Tibial artery (tissue), 4 donors: ENCODE results near the gene RALB.

Experiments used
- DNase-seq, 2 donors: peaks; one replicate each; pipeline ENCODE4 v3.0.0-alpha.2; 2019
- H3K27ac ChIP-seq, 2 donors: fragments of 200-600 bp; sonication (generic) in 1 of 2; 1 replicate in 1 of 2; 2 replicates in 1 of 2; pipeline ENCODE4 v1.5.1; 2018 to 2019; ENCODE audit warnings: mild to moderate bottlenecking in 1 of 2
- H3K27me3 ChIP-seq, 2 donors: fragments of 200-600 bp; sonication (generic) in 1 of 2; one replicate each; pipeline versions ENCODE4 v1.5.1 to v1.6.0; 2016 to 2019
- H3K36me3 ChIP-seq, 3 donors: fragments of 200-600 bp; sonication (generic) in 2 of 3; one replicate each; pipeline ENCODE4 v1.5.1; 2016 to 2019; ENCODE audit warnings: mild to moderate bottlenecking in 2 of 3
- H3K4me1 ChIP-seq, 4 donors: fragments of 200-600 bp; sonication (generic) in 2 of 4; 1 replicate in 3 of 4; 2 replicates in 1 of 4; pipeline ENCODE4 v1.5.1; 2016 to 2019
- H3K4me3 ChIP-seq, 2 donors: fragments of 200-600 bp; sonication (generic) in 1 of 2; 1 replicate in 1 of 2; 2 replicates in 1 of 2; pipeline ENCODE4 v1.5.1; 2018 to 2019; ENCODE audit warnings: mild to moderate bottlenecking in 2 of 2
- H3K9me3 ChIP-seq, 3 donors: fragments of 200-600 bp; sonication (generic) in 1 of 3; one replicate each; pipeline ENCODE4 v1.5.1; 2016 to 2019
- intact Hi-C: fragments of 100-400 bp; cut with DNase I; formaldehyde crosslinking; loops from one replicate; pipeline ENCODE4 v1.15.0; 2023; ENCODE audit warnings: low total_unique reads
- TF ChIP-seq, protein P1 (sequence below), 2 experiments: fragments of 200-600 bp in 1 of 2; fragments of 450-650 bp in 1 of 2; IDR thresholded peaks; one replicate each; pipeline ENCODE4 v1.5.1; 2017 to 2019; ENCODE audit warnings: antibody characterized with exemption in 2 of 2, mild to moderate bottlenecking in 1 of 2, moderate library complexity in 1 of 2

Gene RALB

DNA sequence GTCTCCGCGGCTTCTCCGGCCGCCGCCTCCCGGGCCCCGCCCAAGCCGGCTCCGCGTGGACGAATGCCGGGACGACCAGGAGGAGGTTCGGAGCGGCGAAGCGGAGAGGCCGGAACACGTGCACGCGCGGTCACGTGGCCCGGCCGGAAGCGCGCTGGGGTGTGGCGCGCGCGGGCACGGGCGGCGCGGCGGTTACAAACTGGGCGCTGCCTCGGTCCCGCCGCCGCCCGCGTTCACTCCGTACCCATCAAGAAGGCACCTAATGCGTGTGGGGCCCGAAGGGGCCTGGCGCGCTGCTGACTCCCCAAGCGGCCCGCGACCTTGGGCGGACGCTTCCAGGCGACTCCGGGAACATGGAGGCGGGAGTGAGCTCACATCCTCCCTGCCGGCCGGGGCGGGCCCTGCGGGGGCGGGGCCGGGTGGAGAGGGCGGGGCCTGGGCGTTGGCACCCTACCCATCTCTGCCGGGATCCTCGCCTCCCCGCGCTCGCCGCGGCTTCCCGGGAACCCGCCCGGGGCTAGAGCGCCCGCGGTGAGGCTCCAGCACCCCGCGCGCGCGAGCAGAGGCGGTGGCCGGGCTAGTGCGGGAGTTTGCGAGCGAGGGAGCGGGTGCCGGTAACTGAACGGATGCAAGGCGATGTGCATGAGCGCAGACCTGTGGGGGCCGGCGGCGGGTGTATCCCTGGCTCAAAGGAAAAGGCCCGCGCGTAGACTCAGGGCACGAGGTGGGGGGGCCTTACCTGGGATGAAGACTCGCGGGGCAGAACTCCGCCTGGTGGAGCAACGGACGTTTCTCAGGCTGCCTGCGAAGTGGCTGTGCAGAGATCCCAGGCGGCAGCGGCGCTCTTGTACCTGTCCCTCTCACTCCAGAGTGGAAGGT lies 29.4 kb upstream of the RALB start, which contains the start of gene TMEM185B:
TMEM185B (minus strand) TSS at position 367 of the 879 bp plus-strand sequence. CDS start 424 bp downstream, outside the sequence.
- peak; percentile 86 to 96 for DNase-seq
- TF ChIP-seq, protein P1, sequence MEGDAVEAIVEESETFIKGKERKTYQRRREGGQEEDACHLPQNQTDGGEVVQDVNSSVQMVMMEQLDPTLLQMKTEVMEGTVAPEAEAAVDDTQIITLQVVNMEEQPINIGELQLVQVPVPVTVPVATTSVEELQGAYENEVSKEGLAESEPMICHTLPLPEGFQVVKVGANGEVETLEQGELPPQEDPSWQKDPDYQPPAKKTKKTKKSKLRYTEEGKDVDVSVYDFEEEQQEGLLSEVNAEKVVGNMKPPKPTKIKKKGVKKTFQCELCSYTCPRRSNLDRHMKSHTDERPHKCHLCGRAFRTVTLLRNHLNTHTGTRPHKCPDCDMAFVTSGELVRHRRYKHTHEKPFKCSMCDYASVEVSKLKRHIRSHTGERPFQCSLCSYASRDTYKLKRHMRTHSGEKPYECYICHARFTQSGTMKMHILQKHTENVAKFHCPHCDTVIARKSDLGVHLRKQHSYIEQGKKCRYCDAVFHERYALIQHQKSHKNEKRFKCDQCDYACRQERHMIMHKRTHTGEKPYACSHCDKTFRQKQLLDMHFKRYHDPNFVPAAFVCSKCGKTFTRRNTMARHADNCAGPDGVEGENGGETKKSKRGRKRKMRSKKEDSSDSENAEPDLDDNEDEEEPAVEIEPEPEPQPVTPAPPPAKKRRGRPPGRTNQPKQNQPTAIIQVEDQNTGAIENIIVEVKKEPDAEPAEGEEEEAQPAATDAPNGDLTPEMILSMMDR (IDR thresholded peaks at IDR 0.05), result peak in 1 of 2 experiments; percentile 19
- peaks cover 10 to 19% (median 10%) of the 10 kb centered on the region in 3 donors for H3K36me3 ChIP-seq
- H3K4me3 ChIP-seq, result peak within 1 kb of the TSS; percentile 67 to 73
- H3K4me1 ChIP-seq, result peaks cover 0 to 29% (median 16%) of the 10 kb centered on the region in 4 donors
- intact Hi-C loops, result loop anchor here (10.0 kb wide), 1 partner anchor 92 kb away; no protein-coding TSS in a partner anchor
- peak within 1 kb of the TSS; percentile 82 to 83 for H3K27ac ChIP-seq
- H3K27me3 ChIP-seq, result no peaks in the 10 kb centered on the region
- H3K9me3 ChIP-seq, result no peaks in the 10 kb centered on the region

- H3K4me3 ChIP-seq, result peak overlapping the region; percentile 67 to 73
- intact Hi-C loops, result loop anchor here (10.0 kb wide), 1 partner anchor 91 kb away; no protein-coding TSS in a partner anchor
- H3K27ac ChIP-seq, result no peak overlapping the region
- no peaks in the 10 kb centered on the region for H3K27me3 ChIP-seq
- TF ChIP-seq, protein P1 (IDR thresholded peaks at IDR 0.05), result no peak
- H3K9me3 ChIP-seq, result no peaks in the 10 kb centered on the region
- peak in 1 of 2 donors; percentile 62 for DNase-seq
- H3K4me1 ChIP-seq, result peaks cover 0 to 29% (median 16%) of the 10 kb centered on the region in 4 donors
- peaks cover 0 to 12% (median 5%) of the 10 kb centered on the region in 3 donors for H3K36me3 ChIP-seq
Observed at GRCh38 chr2:120224256-120224655, 28.4 kb upstream of the RALB start.

- intact Hi-C loops, result loop anchor here (10.0 kb wide), 1 partner anchor 90 kb away; no protein-coding TSS in a partner anchor
- DNase-seq, result peak in 1 of 2 donors; percentile 46
- Histone ChIP-seq H3K4me3 (no peak overlapping the region), H3K27me3 (no peaks in the 10 kb centered on the region), H3K36me3 (peaks cover 0 to 5% (median 0%) of the 10 kb centered on the region in 3 donors), H3K27ac (no peak overlapping the region), H3K9me3 (no peaks in the 10 kb centered on the region), H3K4me1 (peaks cover 0 to 29% (median 16%) of the 10 kb centered on the region in 4 donors)
- TF ChIP-seq, protein P1 (IDR thresholded peaks at IDR 0.05), result no peak
Observed at GRCh38 chr2:120224735-120225548, 27.7 kb upstream of the RALB start.

DNA sequence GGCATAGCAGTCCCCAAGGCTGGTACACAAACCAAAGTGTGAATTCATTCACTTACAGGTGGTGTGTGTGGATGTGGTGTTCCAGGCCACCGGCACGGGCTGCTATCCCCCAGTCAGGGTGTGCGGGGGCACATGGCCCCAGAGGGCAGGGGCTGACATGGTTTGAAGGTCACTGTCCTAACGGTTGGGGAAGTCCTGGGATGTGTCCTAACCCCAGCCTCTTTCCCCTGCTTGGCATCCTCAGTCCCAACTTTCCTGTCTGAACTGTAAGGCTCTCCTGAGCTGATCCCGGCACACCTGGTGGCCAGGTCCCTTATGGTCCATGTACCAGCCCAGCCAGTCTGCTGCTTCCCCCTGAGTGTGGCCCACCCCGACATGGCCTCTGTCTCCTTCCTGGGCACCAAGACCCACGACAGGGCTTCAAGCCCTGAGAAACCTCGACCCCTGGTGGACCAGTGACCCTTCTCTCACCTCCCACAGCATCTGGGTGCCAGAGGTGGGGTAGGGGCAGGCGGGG lies 27.0 kb upstream of the RALB start:
- Histone ChIP-seq H3K9me3 (no peaks in the 10 kb centered on the region), H3K27me3 (no peaks in the 10 kb centered on the region), H3K36me3 (no peaks in the 10 kb centered on the region), H3K27ac (no peak overlapping the region), H3K4me1 (peaks cover 0 to 22% (median 16%) of the 10 kb centered on the region in 4 donors), H3K4me3 (no peak overlapping the region)
- intact Hi-C loops, result loop anchor here (10.0 kb wide), 1 partner anchor 89 kb away; no protein-coding TSS in a partner anchor
- TF ChIP-seq, protein P1 (IDR thresholded peaks at IDR 0.05), result no peak
- peak in 1 of 2 donors; percentile 65 for DNase-seq

DNA sequence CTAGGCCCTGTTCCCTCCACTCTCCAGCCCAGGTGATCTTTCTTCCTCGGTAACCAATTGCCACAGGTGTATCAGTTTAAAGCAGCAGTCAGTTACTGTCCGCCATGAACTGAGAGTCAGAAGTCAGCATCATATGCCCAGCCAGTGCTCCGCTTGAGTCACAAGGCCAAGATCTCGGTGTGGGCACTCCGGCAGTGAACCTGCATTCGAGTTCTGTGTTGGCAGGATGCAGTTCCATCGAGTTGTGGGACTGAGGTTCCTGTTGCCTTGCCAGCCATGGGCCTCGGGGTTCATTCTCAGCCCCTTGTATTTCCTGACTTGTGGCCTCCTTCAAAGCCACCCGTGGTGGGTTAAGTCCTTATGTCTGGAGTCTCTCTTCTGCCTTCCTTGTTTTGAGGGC lies 26.3 kb upstream of the RALB start:
- intact Hi-C loops, result loop anchor here (10.0 kb wide), 1 partner anchor 88 kb away; no protein-coding TSS in a partner anchor
- no peak overlapping the region for H3K27ac ChIP-seq
- H3K27me3 ChIP-seq, result no peaks in the 10 kb centered on the region
- peaks cover 0 to 18% (median 16%) of the 10 kb centered on the region in 4 donors for H3K4me1 ChIP-seq
- peak in 1 of 2 donors; percentile 57 for DNase-seq
- no peak overlapping the region for H3K4me3 ChIP-seq
- no peaks in the 10 kb centered on the region for H3K9me3 ChIP-seq
- TF ChIP-seq, protein P1 (IDR thresholded peaks at IDR 0.05), result no peak
- H3K36me3 ChIP-seq, result no peaks in the 10 kb centered on the region
